A549 (cell line): ENCODE results near the gene CXCL12.

Source experiments
- CTCF ChIP-seq: fragments of >200 bp; sonication (Bioruptor Twin); formaldehyde crosslinking; IDR thresholded peaks from 3 replicates; pipeline ENCODE4 v1.5.1; 2016
- ESRRA ChIP-seq: fragments of 150-350 bp; IDR thresholded peaks from 2 replicates; pipeline ENCODE4 v1.6.1; 2014; ENCODE audit warnings: mild to moderate bottlenecking, low read length, borderline replicate concordance
- MAX ChIP-seq: IDR thresholded peaks from 2 replicates; pipeline ENCODE4 v1.6.1; 2012
- NPAS2 ChIP-seq: fragments of 250-450 bp; sonication (Bioruptor Pico); IDR thresholded peaks from 2 replicates; pipeline ENCODE4 v1.8.0; 2022; ENCODE audit warnings: mild to moderate bottlenecking, moderate library complexity, borderline replicate concordance
- RFX5 ChIP-seq: fragments of 450-650 bp; IDR thresholded peaks from 2 replicates; pipeline ENCODE4 v1.7.1; 2014; ENCODE audit warnings: antibody characterized with exemption, mild to moderate bottlenecking, moderate library complexity
- RNF2 ChIP-seq: fragments of 200-600 bp; sonication (generic); IDR thresholded peaks from 2 replicates; pipeline ENCODE4 v1.6.1; 2016; ENCODE audit warnings: low read depth, mild to moderate bottlenecking, antibody characterized with exemption, moderate library complexity, borderline replicate concordance
- SMC3 ChIP-seq: fragments of >200 bp; sonication (Bioruptor Twin); formaldehyde crosslinking; IDR thresholded peaks from 3 replicates; pipeline ENCODE4 v1.6.1; 2018; ENCODE audit warnings: inconsistent platforms
- ZNF302 ChIP-seq: fragments of 250-450 bp; sonication (Bioruptor Pico); IDR thresholded peaks from 2 replicates; pipeline ENCODE4 v1.9.0; 2021; ENCODE audit warnings: inconsistent platforms, mild to moderate bottlenecking, moderate library complexity

GRCh38 chr10:44373341-44373995, 11.4 kb downstream of the CXCL12 start:
- TF ChIP-seq CTCF, result no peak
- TF ChIP-seq SMC3, result no peak
- TF ChIP-seq RFX5, result no peak
- TF ChIP-seq ZNF302, result no peak
- no peak for TF ChIP-seq RNF2
- TF ChIP-seq NPAS2 (CRISPR knock-in tag), result no peak
- TF ChIP-seq ESRRA, result no peak
- no peak for TF ChIP-seq MAX
